IMR-90 (cell line): Measurements from ENCODE around the gene WNT7A. TPM values are rescaled to one million over a fixed set of nuclear protein-coding genes. Genes with fewer than 3 reads are reported as not detected.

Experiments
- ATAC-seq: fragments of 200-7000 bp; cut with Tn5 transposase; 2 replicates; pipeline ENCODE4 v1.9.1; 2020; ENCODE audit warnings: low read depth, mild to moderate bottlenecking, moderate library complexity
- BruUV-seq: library from RNA; stranded (reverse); fragments of 400-500 nt; replicated peaks from 2 replicates; lab custom pipeline; 2021; lab: Mats Ljungman, UMichigan
- CTCF ChIA-PET: fragments of 300-600 bp; formaldehyde crosslinking; extraction: SDS; loops from one replicate; lab custom pipeline; 2021; ENCODE audit warnings: antibody characterized with exemption; lab: Yijun Ruan, JAX
- POLR2A ChIA-PET: fragments of 300-600 bp; sonication (Branson Sonifier 250); formaldehyde crosslinking; loops from one replicate; lab custom pipeline; 2022; ENCODE audit warnings: antibody characterized with exemption; ENCODE audit not compliant: unreplicated experiment; lab: Charles Lee
- DNase-seq: peaks from one replicate; pipeline ENCODE4 v3.0.0; 2013
- H2AFZ ChIP-seq: replicated peaks from 2 replicates; pipeline ENCODE3; 2013; ENCODE audit warnings: low read length, mild to moderate bottlenecking; ENCODE audit not compliant: poor library complexity
- H2AK5ac ChIP-seq: 2 replicates; pipeline ENCODE4 v1.6.1; 2013; ENCODE audit warnings: low read depth, low read length, inconsistent platforms
- H2AK9ac ChIP-seq: replicated peaks from 2 replicates; pipeline ENCODE3; 2013; ENCODE audit warnings: mild to moderate bottlenecking, low read depth, low read length, moderate library complexity; ENCODE audit not compliant: poor library complexity
- H2BK120ac ChIP-seq: 2 replicates; pipeline ENCODE4 v1.6.1; 2013; ENCODE audit warnings: low read depth, low read length, inconsistent platforms
- H2BK15ac ChIP-seq: 3 replicates; pipeline ENCODE4 v1.6.1; 2013; ENCODE audit warnings: low read depth, low read length, inconsistent platforms
- H2BK20ac ChIP-seq: 2 replicates; pipeline ENCODE4 v1.6.1; 2013; ENCODE audit warnings: low read depth, mild to moderate bottlenecking, inconsistent platforms, low read length, moderate library complexity
- H2BK5ac ChIP-seq: 2 replicates; pipeline ENCODE4 v1.6.1; 2013; ENCODE audit warnings: mild to moderate bottlenecking, low read depth, low read length, inconsistent platforms; ENCODE audit not compliant: poor library complexity, severe bottlenecking
- H3K14ac ChIP-seq: replicated peaks from 2 replicates; pipeline ENCODE4 v1.6.1; 2013; ENCODE audit warnings: low read depth, low read length, inconsistent platforms
- H3K18ac ChIP-seq: 2 replicates; pipeline ENCODE4 v1.6.1; 2013; ENCODE audit warnings: low read depth, low read length, control low read depth
- H3K23ac ChIP-seq: 2 replicates; pipeline ENCODE4 v1.6.1; 2013; ENCODE audit warnings: low read depth, low read length, inconsistent platforms
- H3K27ac ChIP-seq: 2 replicates; pipeline ENCODE4 v1.5.1; 2013; ENCODE audit warnings: mild to moderate bottlenecking, control low read depth, low read length; ENCODE audit not compliant: insufficient read depth
- H3K27me3 ChIP-seq: 2 replicates; pipeline ENCODE4 v1.6.1; 2013; ENCODE audit warnings: low read length; ENCODE audit not compliant: control insufficient read depth, insufficient read depth
- H3K36me3 ChIP-seq: 2 replicates; pipeline ENCODE4 v1.6.1; 2013; ENCODE audit warnings: low read length, mixed read lengths; ENCODE audit not compliant: control insufficient read depth, insufficient read depth
- H3K4ac ChIP-seq: 2 replicates; pipeline ENCODE4 v1.6.1; 2013; ENCODE audit warnings: low read depth, low read length, inconsistent platforms
- H3K4me1 ChIP-seq: 2 replicates; pipeline ENCODE4 v1.6.1; 2013; ENCODE audit warnings: low read length, mixed read lengths; ENCODE audit not compliant: control insufficient read depth, insufficient read depth
- H3K4me2 ChIP-seq: 2 replicates; pipeline ENCODE4 v1.6.1; 2013; ENCODE audit warnings: low read depth, mild to moderate bottlenecking, control low read depth, low read length, moderate library complexity
- H3K4me3 ChIP-seq: 2 replicates; pipeline ENCODE4 v1.5.1; 2013; ENCODE audit warnings: low read depth, mild to moderate bottlenecking, control low read depth, low read length, moderate library complexity; ENCODE audit not compliant: insufficient read depth
- H3K56ac ChIP-seq: 2 replicates; pipeline ENCODE4 v1.6.1; 2013; ENCODE audit warnings: low read length, inconsistent platforms; ENCODE audit not compliant: insufficient read depth; ENCODE audit errors: extremely low read depth
- H3K79me1 ChIP-seq, 2 experiments: 2 replicates each; pipeline ENCODE4 v1.6.1; 2013; ENCODE audit warnings: low read length in 2 of 2, inconsistent platforms in 1 of 2, low read depth in 1 of 2
- H3K9ac ChIP-seq: 2 replicates; pipeline ENCODE4 v1.6.1; 2013; ENCODE audit warnings: low read depth, low read length, control low read depth
- H3K9me1 ChIP-seq: 2 replicates; pipeline ENCODE4 v1.6.1; 2013; ENCODE audit warnings: low read length, inconsistent platforms; ENCODE audit not compliant: insufficient read depth
- H3K9me3 ChIP-seq: 2 replicates; pipeline ENCODE4 v1.6.1; 2013; ENCODE audit warnings: low read length; ENCODE audit not compliant: control insufficient read depth, insufficient read depth
- H4K20me1 ChIP-seq: 2 replicates; pipeline ENCODE4 v1.6.1; 2013; ENCODE audit warnings: low read length, inconsistent platforms; ENCODE audit not compliant: insufficient read depth
- H4K5ac ChIP-seq: 2 replicates; pipeline ENCODE4 v1.6.1; 2013; ENCODE audit warnings: mild to moderate bottlenecking, low read depth, low read length, control low read depth
- H4K8ac ChIP-seq, 2 experiments: 2 replicates each; pipeline ENCODE4 v1.6.1; 2013; ENCODE audit warnings: low read depth in 2 of 2, low read length in 2 of 2, control low read depth in 1 of 2, inconsistent platforms in 1 of 2
- H4K91ac ChIP-seq: 2 replicates; pipeline ENCODE4 v1.6.1; 2013; ENCODE audit warnings: low read depth, low read length, inconsistent platforms; ENCODE audit not compliant: insufficient read depth
- BHLHE40 ChIP-seq: fragments of 150-350 bp; IDR thresholded peaks from 2 replicates; pipeline ENCODE4 v1.6.1; 2016; ENCODE audit warnings: mild to moderate bottlenecking, low read depth, low read length
- CEBPB ChIP-seq: IDR thresholded peaks from 2 replicates; pipeline ENCODE4 v1.6.1; 2012; ENCODE audit warnings: low read depth, low read length, improper control_type of control experiment
- CHD1 ChIP-seq: IDR thresholded peaks from 2 replicates; pipeline ENCODE4 v1.6.1; 2012; ENCODE audit warnings: low read depth, low read length, improper control_type of control experiment
- CTCF ChIP-seq: conservative IDR thresholded peaks from 2 replicates; pipeline ENCODE4 v1.5.1; 2012; ENCODE audit warnings: mild to moderate bottlenecking, low read depth, low read length, improper control_type of control experiment
- ELK1 ChIP-seq: fragments of 150-350 bp; IDR thresholded peaks from 2 replicates; pipeline ENCODE4 v1.6.1; 2016; ENCODE audit warnings: low read depth, mild to moderate bottlenecking, low read length, moderate library complexity, borderline replicate concordance
- FOS ChIP-seq: fragments of 150-350 bp; IDR thresholded peaks from 2 replicates; pipeline ENCODE4 v1.6.1; 2016; ENCODE audit warnings: low read depth, low read length
- MAFK ChIP-seq: IDR thresholded peaks from 2 replicates; pipeline ENCODE4 v1.6.1; 2012; ENCODE audit warnings: low read depth, low read length, improper control_type of control experiment
- MAZ ChIP-seq: IDR thresholded peaks from 2 replicates; pipeline ENCODE4 v1.6.1; 2012; ENCODE audit warnings: low read depth, mild to moderate bottlenecking, low read length, improper control_type of control experiment, moderate library complexity, borderline replicate concordance
- MXI1 ChIP-seq: IDR thresholded peaks from 2 replicates; pipeline ENCODE4 v1.6.1; 2012; ENCODE audit warnings: low read depth, mild to moderate bottlenecking, low read length, moderate library complexity, borderline replicate concordance
- NFE2L2 ChIP-seq: fragments of 150-350 bp; IDR thresholded peaks from 2 replicates; pipeline ENCODE4 v1.6.1; 2016; ENCODE audit warnings: low read depth, mild to moderate bottlenecking, low read length
- POLR2A ChIP-seq: IDR thresholded peaks from 2 replicates; pipeline ENCODE4 v1.6.1; 2012; ENCODE audit warnings: mild to moderate bottlenecking, low read depth, low read length
- RAD21 ChIP-seq: IDR thresholded peaks from 2 replicates; pipeline ENCODE4 v1.6.1; 2012; ENCODE audit warnings: low read length, improper control_type of control experiment
- RCOR1 ChIP-seq: IDR thresholded peaks from 2 replicates; pipeline ENCODE4 v1.6.1; 2012; ENCODE audit warnings: mild to moderate bottlenecking, low read length, improper control_type of control experiment; ENCODE audit not compliant: insufficient replicate concordance
- RFX5 ChIP-seq: IDR thresholded peaks from 2 replicates; pipeline ENCODE4 v1.8.0; 2012; ENCODE audit warnings: low read depth, mild to moderate bottlenecking, low read length, moderate library complexity
- SMC3 ChIP-seq: fragments of 150-350 bp; IDR thresholded peaks from 2 replicates; pipeline ENCODE4 v1.6.1; 2016; ENCODE audit warnings: low read depth, mild to moderate bottlenecking, antibody characterized with exemption, low read length, moderate library complexity
- WGBS, 2 experiments: methylation state at CpG; one replicate each; pipeline versions ENCODE4 v1.1.5 to v1.1.7; 2013; ENCODE audit warnings: missing lambda C conversion rate in 2 of 2; ENCODE audit not compliant: insufficient read length in 1 of 2; ENCODE audit errors: extremely low coverage in 2 of 2; 5-methylcytosine and 5-hydroxymethylcytosine counted together
- dilution Hi-C: fragments of 300-500 bp; cut with HindIII; formaldehyde crosslinking; loops from one replicate; pipeline ENCODE4 v1.14.3; 2018; ENCODE audit warnings: low sequenced_read_pairs; ENCODE audit not compliant: unreplicated experiment
- in situ Hi-C: fragments of 300-500 bp; cut with MboI; formaldehyde crosslinking; loops from 3 replicates; pipeline ENCODE4 v1.14.3; 2019; ENCODE audit warnings: low sequenced_read_pairs, inconsistent platforms, mixed read lengths
- intact Hi-C: fragments of 100-400 bp; cut with micrococcal nuclease; formaldehyde crosslinking; loops from 2 replicates; pipeline ENCODE4 v1.10.0; 2022
- polyA plus RNA-seq, 3 experiments: library from polyadenylated mRNA; depleted of rRNA; stranded (reverse); fragments of >200 nt; gene quantifications; 2 replicates each; pipeline ENCODE4 v1.2.3, GENCODE V29; 2012; ENCODE audit warnings: low replicate concordance in 1 of 3
- total RNA-seq: library from RNA; depleted of rRNA; stranded (reverse); fragments of >200 nt; gene quantifications from 2 replicates; pipeline ENCODE4 v1.2.3, GENCODE V29; 2012
- TF ChIP-seq, protein P1 (sequence below): fragments of 150-350 bp; IDR thresholded peaks from 2 replicates; pipeline ENCODE4 v1.6.1; 2017; ENCODE audit warnings: mild to moderate bottlenecking, antibody characterized with exemption, low read length, low read depth

Gene WNT7A
- total and polyA plus RNA-seq, 2 of the 4 experiments (the other 2 are of a cell fraction) = not detected

DNA sequence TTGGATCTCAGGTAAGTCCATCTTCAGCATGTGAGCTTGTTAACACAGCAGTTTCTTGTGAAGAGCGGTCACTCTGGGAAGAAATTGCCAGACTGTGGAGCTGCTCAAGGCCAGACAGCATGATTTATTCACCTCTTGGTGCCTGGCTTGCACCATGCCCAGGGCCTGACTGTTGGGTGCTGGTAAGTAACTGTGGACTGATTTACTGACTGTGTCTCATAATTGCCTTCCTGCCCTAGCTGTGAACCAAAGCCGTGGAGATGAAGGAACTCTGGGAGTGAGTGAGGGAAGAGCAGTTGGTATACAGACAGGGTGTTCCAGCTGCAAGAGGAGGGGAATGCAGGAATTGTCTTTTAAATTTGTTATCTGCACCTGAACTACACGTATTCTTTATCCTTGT lies 18.5 kb upstream of the WNT7A start:
- Histone ChIP-seq H4K20me1 (no peaks in the 10 kb centered on the region), H3K4me2 (no peak overlapping the region), H3K9me1 (no peaks in the 10 kb centered on the region), H3K14ac (no peak overlapping the region), H2BK15ac (no peak overlapping the region), H2BK120ac (no peak overlapping the region), H3K27ac (no peak overlapping the region), H3K56ac (no peak overlapping the region), H2AK9ac (no peak overlapping the region), H4K8ac (no peak overlapping the region), H2BK5ac (no peak overlapping the region), H2BK20ac (no peak overlapping the region), H3K4me1 (peaks cover 7% of the 10 kb centered on the region), H3K79me1 (no peaks in the 10 kb centered on the region), H3K36me3 (no peaks in the 10 kb centered on the region), H3K18ac (no peak overlapping the region), H3K9ac (no peak overlapping the region), H3K4ac (no peak overlapping the region), H3K4me3 (no peak overlapping the region), H3K9me3 (peaks cover 5% of the 10 kb centered on the region; the same call in 1 of the 2 replicates), H3K27me3 (peaks cover 10% of the 10 kb centered on the region; the same call in 1 of the 2 replicates), H2AK5ac (no peak overlapping the region), H4K5ac (no peak overlapping the region), H2AFZ (no peak overlapping the region), H3K23ac (no peak overlapping the region), H4K91ac (no peak overlapping the region)
- no CpG with 5 or more reads among the region's 3 CpGs for WGBS, 2 experiments
- in situ Hi-C loops = loop anchor here (10.0 to 25.0 kb wide), 4 partner anchors 214 to 664 kb away; partner anchors contain the start of genes CHCHD4 and HDAC11
- POLR2A ChIA-PET = no interaction called here
- CTCF ChIA-PET = no interaction called here
- TF ChIP-seq SMC3 (no peak), MXI1 (no peak), FOS (no peak), NFE2L2 (no peak), ELK1 (no peak), RCOR1 (no peak), MAFK (no peak), CTCF (no peak), MAZ (no peak), CEBPB (no peak), RFX5 (no peak), RAD21 (no peak), BHLHE40 (no peak), POLR2A (no peak), CHD1 (no peak)
- TF ChIP-seq, protein P1, sequence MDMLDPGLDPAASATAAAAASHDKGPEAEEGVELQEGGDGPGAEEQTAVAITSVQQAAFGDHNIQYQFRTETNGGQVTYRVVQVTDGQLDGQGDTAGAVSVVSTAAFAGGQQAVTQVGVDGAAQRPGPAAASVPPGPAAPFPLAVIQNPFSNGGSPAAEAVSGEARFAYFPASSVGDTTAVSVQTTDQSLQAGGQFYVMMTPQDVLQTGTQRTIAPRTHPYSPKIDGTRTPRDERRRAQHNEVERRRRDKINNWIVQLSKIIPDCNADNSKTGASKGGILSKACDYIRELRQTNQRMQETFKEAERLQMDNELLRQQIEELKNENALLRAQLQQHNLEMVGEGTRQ = no peak
- no peak for DNase-seq
- no TSS peak for BruUV-seq
- ATAC-seq = no peak
- dilution Hi-C loops = no loop called here
- intact Hi-C loops = loop anchor here (5.0 kb wide), 2 partner anchors 279 to 1024 kb away; partner anchors contain the start of genes LSM3 and XPC
